ENCODE measurements around the gene STK10. TPM values are rescaled to one million over a fixed set of nuclear protein-coding genes. Genes with fewer than 3 reads are reported as not detected.
A peak's percentile ranks its signal among the peaks of the same experiment; 100 is the strongest.

STK10 gene
- total and polyA plus RNA-seq, 2 experiments from 2014 or later: 21.2 to 28.9 TPM

DNA sequence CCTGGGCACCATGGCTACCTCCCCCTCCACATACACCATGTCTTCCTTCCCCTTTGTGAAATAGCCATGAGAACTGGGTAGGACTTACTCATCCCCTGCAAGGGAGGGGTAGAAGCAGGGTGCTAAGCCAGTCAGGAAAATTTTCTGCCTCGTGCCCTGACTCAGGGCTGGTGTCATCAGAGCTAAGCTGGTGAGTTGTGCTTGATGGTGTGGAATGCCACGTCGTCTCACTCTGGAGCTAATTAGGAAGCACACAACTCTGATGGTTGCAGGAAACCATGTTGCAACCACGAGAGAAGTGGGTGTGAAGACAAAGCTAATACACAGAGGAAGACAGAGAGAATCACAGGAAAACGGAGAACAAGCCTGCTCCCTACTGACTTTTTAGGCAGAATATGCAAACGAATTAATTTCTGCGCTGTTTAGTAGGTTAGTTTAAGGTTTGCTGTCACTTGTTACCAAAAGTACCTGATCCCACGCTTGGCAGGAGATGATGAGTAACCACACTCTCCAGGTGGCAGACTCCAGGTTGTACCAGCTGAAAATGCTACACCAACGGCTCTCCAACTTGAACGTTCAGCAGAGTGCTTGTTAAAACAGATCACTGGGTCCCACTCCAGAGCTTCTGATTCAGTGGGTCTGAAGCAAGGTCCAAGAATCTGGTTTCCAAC, 54.5 kb downstream of the STK10 start:
- Histone ChIP-seq H3K9me3 (ENCODE audit: low read depth) (no peaks in the 10 kb centered on the region), H3K9me2 (ENCODE audit: insufficient read depth) (no peaks in the 10 kb centered on the region), H3K4me2 (ENCODE audit: unreplicated experiment) (peak overlapping the region; percentile 71), H3K4me1 (ENCODE audit: insufficient read depth) (peaks cover 15% of the 10 kb centered on the region), H4K20me1 (ENCODE audit: insufficient read depth) (no peaks in the 10 kb centered on the region), H3K36me3 (ENCODE audit: low read depth) (no peaks in the 10 kb centered on the region), H3K4me3 (0 out of 2 replicates have a peak overlapping the region, but pooled peaks have one; percentile 2), H3K9ac (peak overlapping the region; percentile 80), H3K79me2 (ENCODE audit: insufficient read depth) (peaks cover 90% of the 10 kb centered on the region), H2AFZ (peak overlapping the region; percentile 47), H3K27ac (peak overlapping the region; percentile 95), H3F3A (ENCODE audit: insufficient read depth) (peaks cover 13% of the 10 kb centered on the region), H3K27me3 (replicated peaks; ENCODE audit: insufficient read depth) (no peaks in the 10 kb centered on the region)
- in situ Hi-C loops (cut with MboI): no loop called here
- peak; percentile 99 for DNase-seq
- WGBS, 2 experiments (ENCODE audit: low coverage in 1 of 2, low lambda C conversion rate in 2 of 2, missing lambda C conversion rate in 2 of 2): 40 to 41% methylated on average over 10 of the region's 10 CpGs
- TF ChIP-seq EZH2 (IDR thresholded peaks at IDR 0.05; ENCODE audit: insufficient read depth, poor library complexity, severe bottlenecking) (no peak), EZH2phosphoT487 (IDR thresholded peaks at IDR 0.05; ENCODE audit: insufficient read depth, low read depth) (no peak)

DNA sequence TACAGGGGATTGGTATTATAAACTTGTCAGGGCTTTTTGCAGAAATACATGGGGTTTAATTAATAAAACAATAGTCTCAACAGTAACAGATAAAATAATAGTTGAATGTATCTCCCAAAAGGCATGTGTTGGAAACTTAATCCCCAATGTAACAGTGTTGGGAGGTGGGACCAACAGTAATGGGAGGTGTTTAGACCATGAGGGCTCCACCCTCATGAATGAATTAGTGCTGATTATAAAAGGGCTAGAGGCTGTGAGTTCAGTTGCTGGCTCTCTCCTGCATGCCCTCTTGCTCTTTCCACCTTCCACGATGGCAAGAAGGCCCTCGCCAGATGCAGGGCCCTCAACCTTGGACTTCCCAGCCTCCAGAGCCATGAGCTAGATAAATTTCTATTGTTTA, 56.3 kb downstream of the STK10 start:
- H3K9ac ChIP-seq: no peak overlapping the region
- DNase-seq: no peak
- WGBS, 2 experiments (ENCODE audit: low coverage in 1 of 2, low lambda C conversion rate in 2 of 2, missing lambda C conversion rate in 2 of 2): 74 to 80% methylated on average over 2 of the region's 2 CpGs

DNA sequence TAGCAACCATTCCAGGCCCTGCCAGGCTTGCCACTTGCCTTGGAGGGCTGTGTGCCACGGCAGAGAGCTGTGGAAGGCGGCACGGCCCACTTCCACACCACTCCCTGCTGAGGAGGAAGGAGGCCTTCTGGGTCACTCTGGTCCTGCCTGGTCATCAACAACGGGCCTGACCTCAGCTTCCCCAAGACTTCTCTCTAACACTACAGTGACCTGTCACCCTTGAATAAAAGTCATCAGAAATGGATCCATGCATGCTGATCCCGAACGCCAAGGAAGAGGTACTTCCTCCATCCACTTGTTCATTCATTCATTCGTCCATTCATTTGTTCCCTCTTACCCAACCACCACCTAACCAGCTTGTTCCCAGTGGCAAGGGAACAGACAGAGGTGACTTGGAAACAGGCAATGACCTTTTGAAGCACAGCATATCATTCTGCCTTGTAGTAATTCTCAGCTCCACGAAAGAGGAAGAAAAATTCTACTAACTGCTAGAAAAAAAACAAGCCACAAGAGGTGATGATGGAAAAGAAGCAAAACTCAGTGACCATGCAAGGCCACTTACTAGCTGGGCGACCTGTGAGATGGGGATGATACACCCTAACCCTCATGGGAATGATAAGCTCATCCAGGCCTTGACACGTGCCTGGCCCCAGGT, 58.6 kb downstream of the STK10 start:
- Histone ChIP-seq H3K4me1 (ENCODE audit: insufficient read depth) (peaks cover 15% of the 10 kb centered on the region), H3K27me3 (replicated peaks; ENCODE audit: insufficient read depth) (no peaks in the 10 kb centered on the region), H3K36me3 (ENCODE audit: low read depth) (peaks cover 6% of the 10 kb centered on the region; the same call in 1 of the 2 replicates), H3K79me2 (ENCODE audit: insufficient read depth) (peaks cover 81% of the 10 kb centered on the region), H3K4me3 (no peak overlapping the region), H3K4me2 (ENCODE audit: unreplicated experiment) (no peak overlapping the region), H2AFZ (no peak overlapping the region), H3K9me2 (ENCODE audit: insufficient read depth) (no peaks in the 10 kb centered on the region), H3K9ac (no peak overlapping the region), H4K20me1 (ENCODE audit: insufficient read depth) (no peaks in the 10 kb centered on the region), H3F3A (ENCODE audit: insufficient read depth) (peaks cover 13% of the 10 kb centered on the region), H3K27ac (no peak overlapping the region), H3K9me3 (ENCODE audit: low read depth) (no peaks in the 10 kb centered on the region)
- no peak for TF ChIP-seq EZH2 (IDR thresholded peaks at IDR 0.05; ENCODE audit: insufficient read depth, poor library complexity, severe bottlenecking)
- TF ChIP-seq EZH2phosphoT487 (IDR thresholded peaks at IDR 0.05; ENCODE audit: insufficient read depth, low read depth): no peak
- WGBS, 2 experiments (ENCODE audit: low coverage in 1 of 2, low lambda C conversion rate in 2 of 2, missing lambda C conversion rate in 2 of 2): 89 to 90% methylated on average over 10 of the region's 10 CpGs
- no peak for DNase-seq
- in situ Hi-C loops (cut with MboI): no loop called here

More for the DNA sequence above, 56.3 kb downstream of the STK10 start:
- no peak overlapping the region for H3K27ac ChIP-seq
- no peak overlapping the region for H3K4me3 ChIP-seq
- H3K27me3 ChIP-seq (replicated peaks; ENCODE audit: insufficient read depth): no peaks in the 10 kb centered on the region
- H2AFZ ChIP-seq: no peak overlapping the region
- in situ Hi-C loops (cut with MboI): no loop called here
- H3F3A ChIP-seq (ENCODE audit: insufficient read depth): peaks cover 13% of the 10 kb centered on the region
- H3K9me3 ChIP-seq (ENCODE audit: low read depth): no peaks in the 10 kb centered on the region
- H4K20me1 ChIP-seq (ENCODE audit: insufficient read depth): no peaks in the 10 kb centered on the region
- TF ChIP-seq EZH2phosphoT487 (IDR thresholded peaks at IDR 0.05; ENCODE audit: insufficient read depth, low read depth) (no peak), EZH2 (IDR thresholded peaks at IDR 0.05; ENCODE audit: insufficient read depth, poor library complexity, severe bottlenecking) (no peak)
- H3K4me1 ChIP-seq (ENCODE audit: insufficient read depth): peaks cover 15% of the 10 kb centered on the region
- no peak overlapping the region for H3K4me2 ChIP-seq (ENCODE audit: unreplicated experiment)
- no peaks in the 10 kb centered on the region for H3K36me3 ChIP-seq (ENCODE audit: low read depth)
- H3K9me2 ChIP-seq (ENCODE audit: insufficient read depth): no peaks in the 10 kb centered on the region
- peaks cover 82% of the 10 kb centered on the region for H3K79me2 ChIP-seq (ENCODE audit: insufficient read depth)

- Histone ChIP-seq H3F3A (ENCODE audit: insufficient read depth) (peaks cover 4% of the 10 kb centered on the region), H3K4me1 (ENCODE audit: insufficient read depth) (peaks cover 6% of the 10 kb centered on the region), H3K4me3 (no peak overlapping the region), H3K27ac (no peak overlapping the region), H3K79me2 (ENCODE audit: insufficient read depth) (peaks cover 82% of the 10 kb centered on the region), H3K4me2 (ENCODE audit: unreplicated experiment) (no peak overlapping the region), H3K36me3 (ENCODE audit: low read depth) (peaks cover 10% of the 10 kb centered on the region; the same call in 1 of the 2 replicates), H3K9me3 (ENCODE audit: low read depth) (no peaks in the 10 kb centered on the region), H3K27me3 (replicated peaks; ENCODE audit: insufficient read depth) (no peaks in the 10 kb centered on the region), H3K9me2 (ENCODE audit: insufficient read depth) (no peaks in the 10 kb centered on the region), H4K20me1 (ENCODE audit: insufficient read depth) (no peaks in the 10 kb centered on the region), H2AFZ (no peak overlapping the region), H3K9ac (no peak overlapping the region)
- 100% methylated on average over 5 of the region's 5 CpGs for WGBS, 2 experiments (ENCODE audit: low coverage in 1 of 2, low lambda C conversion rate in 2 of 2, missing lambda C conversion rate in 2 of 2)
- DNase-seq: no peak
- no peak for TF ChIP-seq EZH2phosphoT487 (IDR thresholded peaks at IDR 0.05; ENCODE audit: insufficient read depth, low read depth)
- TF ChIP-seq EZH2 (IDR thresholded peaks at IDR 0.05; ENCODE audit: insufficient read depth, poor library complexity, severe bottlenecking): no peak
- in situ Hi-C loops (cut with MboI): no loop called here
Measured at GRCh38 chr5:172127581-172127980, 60.4 kb downstream of the STK10 start.
